Measurements from ENCODE around the gene PRPSAP2.

The PRPSAP2 gene

GRCh38 chr17:18858567-18859245 is 775 bp downstream of the PRPSAP2 start:
- Histone ChIP-seq H3K79me2 (ENCODE audit: insufficient read depth, low read length) (peaks cover 70% of the 10 kb centered on the region), H4K20me1 (ENCODE audit: low read depth, low read length) (no peaks in the 10 kb centered on the region), H3K9me3 (ENCODE audit: insufficient read depth, low read length) (no peaks in the 10 kb centered on the region), H3F3A (ENCODE audit: insufficient read depth) (peaks cover 22% of the 10 kb centered on the region), H3K4me3 (ENCODE audit: insufficient read depth, low read length, poor library complexity, severe bottlenecking) (peak overlapping the region; percentile 93), H3K27ac (ENCODE audit: low read depth, low read length) (peak overlapping the region; percentile 78), H3K9me2 (replicated peaks; ENCODE audit: insufficient read depth, low read length) (no peaks in the 10 kb centered on the region), H2AFZ (ENCODE audit: low read depth, low read length, severe bottlenecking) (peak overlapping the region; percentile 14), H3K27me3 (ENCODE audit: low read length) (no peaks in the 10 kb centered on the region), H3K4me2 (ENCODE audit: low read depth, low read length, poor library complexity, severe bottlenecking) (peak overlapping the region; percentile 85), H3K9ac (ENCODE audit: low read length) (peak overlapping the region; percentile 94), H3K36me3 (ENCODE audit: low read length) (no peaks in the 10 kb centered on the region)
- TF ChIP-seq EZH2phosphoT487 (conservative IDR thresholded peaks at IDR 0.05; ENCODE audit: low read length) (no peak), CTCF (IDR thresholded peaks at IDR 0.05; ENCODE audit: insufficient read depth, low read length, poor library complexity, severe bottlenecking) (no peak)

- Histone ChIP-seq H3K4me3 (ENCODE audit: insufficient read depth, low read length, poor library complexity, severe bottlenecking) (peak overlapping the region; percentile 93), H3K27ac (ENCODE audit: low read depth, low read length) (peak overlapping the region; percentile 78), H3K9me3 (ENCODE audit: insufficient read depth, low read length) (no peaks in the 10 kb centered on the region), H3K4me2 (ENCODE audit: low read depth, low read length, poor library complexity, severe bottlenecking) (peak overlapping the region; percentile 85), H4K20me1 (ENCODE audit: low read depth, low read length) (no peaks in the 10 kb centered on the region), H2AFZ (ENCODE audit: low read depth, low read length, severe bottlenecking) (no peak overlapping the region), H3K9ac (ENCODE audit: low read length) (peak overlapping the region; percentile 94), H3K9me2 (replicated peaks; ENCODE audit: insufficient read depth, low read length) (no peaks in the 10 kb centered on the region), H3K27me3 (ENCODE audit: low read length) (no peaks in the 10 kb centered on the region), H3K79me2 (ENCODE audit: insufficient read depth, low read length) (peaks cover 75% of the 10 kb centered on the region), H3K36me3 (ENCODE audit: low read length) (no peaks in the 10 kb centered on the region), H3F3A (ENCODE audit: insufficient read depth) (peaks cover 21% of the 10 kb centered on the region)
- TF ChIP-seq CTCF (IDR thresholded peaks at IDR 0.05; ENCODE audit: insufficient read depth, low read length, poor library complexity, severe bottlenecking): no peak
- TF ChIP-seq EZH2phosphoT487 (conservative IDR thresholded peaks at IDR 0.05; ENCODE audit: low read length): no peak
Measured at GRCh38 chr17:18859256-18859655, 1.3 kb downstream of the PRPSAP2 start.

- peak overlapping the region; percentile 78 for H3K27ac ChIP-seq (ENCODE audit: low read depth, low read length)
- H3K79me2 ChIP-seq (ENCODE audit: insufficient read depth, low read length): peaks cover 79% of the 10 kb centered on the region
- H3K36me3 ChIP-seq (ENCODE audit: low read length): peaks cover 2% of the 10 kb centered on the region; the same call in 1 of the 2 replicates
- TF ChIP-seq CTCF (IDR thresholded peaks at IDR 0.05; ENCODE audit: insufficient read depth, low read length, poor library complexity, severe bottlenecking): no peak
- no peak for TF ChIP-seq EZH2phosphoT487 (conservative IDR thresholded peaks at IDR 0.05; ENCODE audit: low read length)
- H3K9me3 ChIP-seq (ENCODE audit: insufficient read depth, low read length): no peaks in the 10 kb centered on the region
- no peak overlapping the region for H2AFZ ChIP-seq (ENCODE audit: low read depth, low read length, severe bottlenecking)
- H3K4me2 ChIP-seq (ENCODE audit: low read depth, low read length, poor library complexity, severe bottlenecking): peak overlapping the region; percentile 85
- H3K4me3 ChIP-seq (ENCODE audit: insufficient read depth, low read length, poor library complexity, severe bottlenecking): peak overlapping the region; percentile 10
- H3K9me2 ChIP-seq (replicated peaks; ENCODE audit: insufficient read depth, low read length): no peaks in the 10 kb centered on the region
- H4K20me1 ChIP-seq (ENCODE audit: low read depth, low read length): peaks cover 1% of the 10 kb centered on the region; the same call in 1 of the 2 replicates
- no peaks in the 10 kb centered on the region for H3K27me3 ChIP-seq (ENCODE audit: low read length)
- H3K9ac ChIP-seq (ENCODE audit: low read length): peak overlapping the region; percentile 94
- peaks cover 15% of the 10 kb centered on the region for H3F3A ChIP-seq (ENCODE audit: insufficient read depth)
Measured at GRCh38 chr17:18860161-18860972, 2.4 kb downstream of the PRPSAP2 start.

All from SU-DHL-6 (cell line).